Endothelial cell of umbilical vein (primary cell): ENCODE measurements around the gene SRD5A2. TPM values are rescaled to one million over a fixed set of nuclear protein-coding genes. Genes with fewer than 3 reads are reported as not detected.

Experiments used
- BruUV-seq: library from RNA; stranded (reverse); fragments of 400-500 nt; replicated peaks from 2 replicates; lab custom pipeline; 2021; lab: Mats Ljungman, UMichigan
- CTCF ChIA-PET: fragments of 300-600, 350-600 bp; sonication (Branson Sonifier 250); formaldehyde crosslinking; loops from one replicate; lab custom pipeline; 2021; ENCODE audit warnings: antibody characterized with exemption, inconsistent platforms; lab: Charles Lee
- POLR2A ChIA-PET: fragments of 300-600, 350-600 bp; sonication (Branson Sonifier 250); formaldehyde crosslinking; loops from one replicate; lab custom pipeline; 2021; ENCODE audit warnings: antibody characterized with exemption, inconsistent platforms; lab: Charles Lee
- DNase-seq: peaks from one replicate; pipeline ENCODE4 v3.0.0-alpha.2; 2011; ENCODE audit warnings: low read depth, low spot score
- FAIRE-seq: peaks from 2 replicates; lab custom pipeline; 2011; peaks lifted over from hg19 to GRCh38; lab: Jason Lieb, UNC
- H2AFZ ChIP-seq: 2 replicates; pipeline ENCODE4 v1.6.0; 2012; ENCODE audit warnings: low read depth, low read length, control low read depth, inconsistent platforms
- H3K27ac ChIP-seq: 2 replicates; pipeline ENCODE4 v1.5.1; 2011; ENCODE audit warnings: low read depth, mild to moderate bottlenecking, control low read depth, low read length, moderate library complexity; ENCODE audit not compliant: insufficient read depth
- H3K27me3 ChIP-seq, 2 experiments: 2 replicates each; pipeline versions ENCODE4 v1.6.0 to v1.6.1; 2011; ENCODE audit warnings: low read length in 2 of 2, mixed read lengths in 1 of 2; ENCODE audit not compliant: control insufficient read depth in 2 of 2, insufficient read depth in 2 of 2
- H3K36me3 ChIP-seq, 2 experiments: 2 replicates in 1 of 2; 3 replicates in 1 of 2; pipeline ENCODE4 v1.5.1; 2011; ENCODE audit warnings: low read length in 2 of 2, mild to moderate bottlenecking in 1 of 2, moderate library complexity in 1 of 2; ENCODE audit not compliant: control insufficient read depth in 2 of 2, insufficient read depth in 2 of 2; ENCODE audit errors: extremely low read depth in 1 of 2
- H3K4me1 ChIP-seq: 3 replicates; pipeline ENCODE4 v1.5.1; 2011; ENCODE audit warnings: mild to moderate bottlenecking, low read length; ENCODE audit not compliant: control insufficient read depth, insufficient read depth; ENCODE audit errors: extremely low read depth
- H3K4me2 ChIP-seq: 2 replicates; pipeline ENCODE4 v1.6.1; 2011; ENCODE audit warnings: low read length, control low read depth, mixed read lengths; ENCODE audit not compliant: insufficient read depth
- H3K4me3 ChIP-seq, 3 experiments: fragments of 200-600 bp in 1 of 3; sonication (generic), shearing (Covaris generic) in 1 of 3; replicated peaks in 1 of 3; 2 replicates each; pipeline ENCODE4 v1.5.1; 2011 to 2016; ENCODE audit warnings: control low read depth in 3 of 3, low read length in 3 of 3, mild to moderate bottlenecking in 2 of 3, inconsistent platforms in 1 of 3, low read depth in 1 of 3, moderate library complexity in 1 of 3; ENCODE audit not compliant: insufficient read depth in 1 of 3
- H3K79me2 ChIP-seq: 2 replicates; pipeline ENCODE4 v1.6.0; 2012; ENCODE audit warnings: low read length, inconsistent platforms; ENCODE audit not compliant: control insufficient read depth, insufficient read depth
- H3K9ac ChIP-seq: replicated peaks from 2 replicates; pipeline ENCODE3; 2011; ENCODE audit warnings: low read length, control low read depth; ENCODE audit not compliant: insufficient read depth; ENCODE audit errors: extremely low read depth
- H3K9me1 ChIP-seq: replicated peaks from 3 replicates; pipeline ENCODE4 v1.6.0; 2011; ENCODE audit warnings: mild to moderate bottlenecking, low read length; ENCODE audit not compliant: control insufficient read depth, insufficient read depth; ENCODE audit errors: extremely low read depth
- H3K9me3 ChIP-seq: replicated peaks from 2 replicates; pipeline ENCODE4 v1.5.1; 2012; ENCODE audit warnings: low read length, inconsistent platforms; ENCODE audit not compliant: control insufficient read depth, insufficient read depth
- H4K20me1 ChIP-seq: replicated peaks from 2 replicates; pipeline ENCODE3; 2011; ENCODE audit warnings: mild to moderate bottlenecking, low read length; ENCODE audit not compliant: control insufficient read depth, insufficient read depth; ENCODE audit errors: extremely low read depth
- CTCF ChIP-seq, 2 donors: IDR thresholded peaks; 1 replicate in 1 of 2; 2 replicates in 1 of 2; pipeline ENCODE4 v1.5.1; 2011; ENCODE audit warnings: low read length in 2 of 2, mild to moderate bottlenecking in 2 of 2, moderate library complexity in 2 of 2, control low read depth in 1 of 2, inconsistent platforms in 1 of 2, low read depth in 1 of 2; ENCODE audit not compliant: insufficient read depth in 1 of 2; ENCODE audit errors: extremely low read depth in 1 of 2
- FOS ChIP-seq: IDR thresholded peaks from 2 replicates; pipeline ENCODE4 v1.6.1; 2011; ENCODE audit warnings: mild to moderate bottlenecking, low read length, moderate library complexity, borderline replicate concordance; ENCODE audit not compliant: insufficient read depth
- GATA2 ChIP-seq: IDR thresholded peaks from 2 replicates; pipeline ENCODE4 v1.7.0; 2011; ENCODE audit warnings: low read depth, mild to moderate bottlenecking, moderate library complexity, mixed read lengths, low read length; ENCODE audit not compliant: insufficient read length, insufficient read depth
- MAX ChIP-seq: IDR thresholded peaks from 2 replicates; pipeline ENCODE4 v1.6.1; 2011; ENCODE audit not compliant: insufficient read depth, insufficient read length
- MYC ChIP-seq: IDR thresholded peaks from one replicate; pipeline ENCODE4 v1.6.1; 2011; ENCODE audit warnings: mild to moderate bottlenecking, low read depth, low read length
- dilution Hi-C: fragments of 300-500 bp; cut with MboI; formaldehyde crosslinking; loops from one replicate; pipeline ENCODE4 v1.15.0; 2019; ENCODE audit warnings: low sequenced_read_pairs; ENCODE audit not compliant: extremely low pct_ligation_motif_present
- intact Hi-C: fragments of 100-400 bp; cut with micrococcal nuclease; formaldehyde crosslinking; loops from one replicate; pipeline ENCODE4 v1.10.0; 2022
- polyA plus RNA-seq, 4 experiments: library from polyadenylated mRNA; depleted of rRNA in 3 of 4; stranded (reverse) in 3 of 4; unstranded in 1 of 4; fragments of >200 nt; gene quantifications; 2 replicates each; pipeline versions ENCODE4 v1.2.1 to v1.2.3, GENCODE V29; 2011 to 2012; ENCODE audit warnings: missing spikeins in 1 of 4
- total RNA-seq: library from RNA; stranded (reverse); gene quantifications from 2 replicates; pipeline ENCODE4 v1.2.3, GENCODE V29; 2021

The SRD5A2 gene
- total and polyA plus RNA-seq, 2 donors (not counting 3 experiments of a cell fraction or from before 2014, with no cell fraction given) = not detected

- Histone ChIP-seq H3K9me1 (no peaks in the 10 kb centered on the region), H3K4me1 (no peaks in the 10 kb centered on the region), H3K9ac (no peak overlapping the region), H3K9me3 (no peaks in the 10 kb centered on the region), H3K27ac (no peak overlapping the region), H3K36me3 (no peaks in the 10 kb centered on the region), H3K27me3 (no peaks in the 10 kb centered on the region), H3K4me3 (no peak overlapping the region), H4K20me1 (no peaks in the 10 kb centered on the region), H3K4me2 (no peak overlapping the region), H3K79me2 (no peaks in the 10 kb centered on the region), H2AFZ (no peak overlapping the region)
- intact Hi-C loops (no loop called here), dilution Hi-C loops (no loop called here)
- BruUV-seq = no TSS peak
- DNase-seq (no peak), FAIRE-seq (no peak)
- POLR2A ChIA-PET = no interaction called here
- TF ChIP-seq MAX = no peak
- no peak for TF ChIP-seq CTCF (IDR thresholded peaks at IDR 0.05; ENCODE audit: extremely low read depth in 1 of 2, insufficient read depth in 1 of 2, low read depth in 1 of 2, low read length in 2 of 2)
- no peak for TF ChIP-seq FOS
- TF ChIP-seq GATA2 = no peak
- TF ChIP-seq MYC = no peak
- CTCF ChIA-PET = no interaction called here
These were observed 51.9 kb downstream of the SRD5A2 start for GRCh38 chr2:31528823-31529222.
